ENCODE data around the gene GPR156.

GPR156 gene

DNA sequence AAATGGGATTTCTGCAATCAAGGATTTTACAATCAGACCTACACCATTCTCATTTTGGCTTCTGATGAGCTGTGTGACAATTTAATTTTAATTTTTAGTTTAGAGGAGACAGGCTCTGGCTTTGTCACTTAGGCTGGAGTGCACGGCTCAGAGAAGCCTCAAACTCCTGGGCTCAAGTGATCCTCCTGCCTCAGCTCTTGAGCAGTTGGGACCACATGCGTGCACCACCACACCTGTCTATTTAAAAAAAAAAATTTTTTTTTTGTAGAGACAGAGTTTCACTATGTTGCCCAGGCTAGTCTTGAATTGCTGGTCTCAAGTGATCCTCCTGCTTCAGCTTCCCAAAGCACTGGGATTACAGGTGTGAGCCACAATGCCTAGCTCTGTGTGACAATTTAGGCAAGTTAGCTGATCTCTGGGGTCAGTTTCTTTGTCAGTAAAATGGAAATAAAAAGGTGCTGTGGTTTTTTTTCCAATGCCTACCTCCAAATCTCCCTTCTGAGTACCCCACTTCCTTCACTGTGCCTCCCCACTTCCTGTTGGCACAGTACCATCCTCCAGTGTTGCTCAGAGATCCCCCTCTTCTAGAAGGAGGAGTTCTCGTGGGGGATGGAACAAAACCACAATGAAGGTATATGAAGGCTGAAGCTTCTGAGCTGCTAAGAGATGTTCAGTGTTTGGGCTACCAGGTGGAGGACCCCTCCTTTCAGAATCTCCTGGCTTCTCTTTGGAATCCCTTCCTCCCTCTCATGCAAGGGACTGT is 136.7 kb downstream of the GPR156 start:
- TF ChIP-seq TAF1 (IDR thresholded peaks at IDR 0.05; ENCODE audit: borderline replicate concordance, insufficient read depth, low read length), result no peak

- TF ChIP-seq SIN3A (IDR thresholded peaks at IDR 0.05; ENCODE audit: borderline replicate concordance, insufficient read depth, low read length) (no peak), TAF1 (IDR thresholded peaks at IDR 0.05; ENCODE audit: borderline replicate concordance, insufficient read depth, low read length) (no peak), REST (IDR thresholded peaks at IDR 0.05; ENCODE audit: insufficient read depth in 1 of 2, low read depth in 2 of 2, low read length in 2 of 2) (no peak)
Measured at GRCh38 chr3:120147072-120147871, 137.8 kb downstream of the GPR156 start.

DNA sequence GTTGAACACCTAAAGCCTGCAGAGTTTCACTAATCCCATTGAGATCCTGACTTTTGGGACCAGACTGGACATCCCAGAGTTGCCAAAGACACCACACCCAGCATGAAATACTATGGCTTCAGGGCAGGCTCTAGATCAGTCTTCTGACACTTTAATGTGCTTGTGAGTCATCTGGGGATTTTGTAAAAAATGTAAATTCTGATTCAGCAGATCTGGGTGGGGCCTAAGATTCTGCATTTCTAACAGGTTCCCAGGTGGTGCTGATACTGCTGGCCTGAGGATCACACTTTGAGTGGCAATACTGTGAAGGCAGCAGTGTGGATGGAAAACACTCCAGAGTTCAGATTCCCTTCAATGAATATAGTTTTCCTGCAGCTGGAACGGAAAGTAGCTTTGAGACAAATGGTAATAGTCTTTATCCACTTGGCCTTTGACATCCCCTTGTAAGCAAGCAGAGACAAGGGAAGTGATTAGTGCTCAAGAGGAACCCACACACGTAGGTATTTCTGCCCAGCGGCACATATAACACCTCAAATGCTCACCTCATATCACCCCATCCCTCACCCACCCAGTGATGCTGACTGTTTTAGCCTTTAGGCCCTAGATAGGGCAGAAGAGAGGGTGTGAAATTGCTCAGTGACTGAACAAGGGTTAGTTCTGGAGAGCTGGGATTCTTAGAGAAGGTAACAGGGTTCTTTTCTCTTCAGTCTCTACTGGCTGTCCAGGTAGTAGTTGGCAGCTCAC is 139.3 kb downstream of the GPR156 start:
- TF ChIP-seq TAF1 (IDR thresholded peaks at IDR 0.05; ENCODE audit: borderline replicate concordance, insufficient read depth, low read length) (no peak), POLR2AphosphoS5 (IDR thresholded peaks at IDR 0.05; ENCODE audit: low read depth, low read length) (no peak), FOXP2 (optimal IDR thresholded peaks at IDR 0.05; ENCODE audit: borderline replicate concordance, extremely low read depth, extremely low read length, insufficient read depth) (no peak), SIN3A (IDR thresholded peaks at IDR 0.05; ENCODE audit: borderline replicate concordance, insufficient read depth, low read length) (no peak), REST (IDR thresholded peaks at IDR 0.05; ENCODE audit: insufficient read depth in 1 of 2, low read depth in 2 of 2, low read length in 2 of 2) (no peak)

GRCh38 chr3:120144267-120144666 is 140.8 kb downstream of the GPR156 start:
- no peak for TF ChIP-seq POLR2AphosphoS5 (IDR thresholded peaks at IDR 0.05; ENCODE audit: low read depth, low read length)
- no peak for TF ChIP-seq SIN3A (IDR thresholded peaks at IDR 0.05; ENCODE audit: borderline replicate concordance, insufficient read depth, low read length)
- no peak for TF ChIP-seq TAF1 (IDR thresholded peaks at IDR 0.05; ENCODE audit: borderline replicate concordance, insufficient read depth, low read length)
- no peak for TF ChIP-seq REST (IDR thresholded peaks at IDR 0.05; ENCODE audit: insufficient read depth in 1 of 2, low read depth in 2 of 2, low read length in 2 of 2)
- TF ChIP-seq FOXP2 (optimal IDR thresholded peaks at IDR 0.05; ENCODE audit: borderline replicate concordance, extremely low read depth, extremely low read length, insufficient read depth), result no peak

GRCh38 chr3:120143676-120144075 is 141.3 kb downstream of the GPR156 start:
- TF ChIP-seq TAF1 (IDR thresholded peaks at IDR 0.05; ENCODE audit: borderline replicate concordance, insufficient read depth, low read length), result no peak
- TF ChIP-seq REST (IDR thresholded peaks at IDR 0.05; ENCODE audit: insufficient read depth in 1 of 2, low read depth in 2 of 2, low read length in 2 of 2), result no peak
- no peak for TF ChIP-seq FOXP2 (optimal IDR thresholded peaks at IDR 0.05; ENCODE audit: borderline replicate concordance, extremely low read depth, extremely low read length, insufficient read depth)
- no peak for TF ChIP-seq POLR2AphosphoS5 (IDR thresholded peaks at IDR 0.05; ENCODE audit: low read depth, low read length)
- no peak for TF ChIP-seq SIN3A (IDR thresholded peaks at IDR 0.05; ENCODE audit: borderline replicate concordance, insufficient read depth, low read length)
